Middle frontal gyrus (tissue), 1 donor: ENCODE measurements around the gene CLTB.

ENCODE experiments used
- DNase-seq: peaks from one replicate; pipeline ENCODE4 v3.0.0-alpha.2; 2015; ENCODE audit warnings: low spot score; ENCODE audit errors: extremely low spot score

The CLTB gene

DNA sequence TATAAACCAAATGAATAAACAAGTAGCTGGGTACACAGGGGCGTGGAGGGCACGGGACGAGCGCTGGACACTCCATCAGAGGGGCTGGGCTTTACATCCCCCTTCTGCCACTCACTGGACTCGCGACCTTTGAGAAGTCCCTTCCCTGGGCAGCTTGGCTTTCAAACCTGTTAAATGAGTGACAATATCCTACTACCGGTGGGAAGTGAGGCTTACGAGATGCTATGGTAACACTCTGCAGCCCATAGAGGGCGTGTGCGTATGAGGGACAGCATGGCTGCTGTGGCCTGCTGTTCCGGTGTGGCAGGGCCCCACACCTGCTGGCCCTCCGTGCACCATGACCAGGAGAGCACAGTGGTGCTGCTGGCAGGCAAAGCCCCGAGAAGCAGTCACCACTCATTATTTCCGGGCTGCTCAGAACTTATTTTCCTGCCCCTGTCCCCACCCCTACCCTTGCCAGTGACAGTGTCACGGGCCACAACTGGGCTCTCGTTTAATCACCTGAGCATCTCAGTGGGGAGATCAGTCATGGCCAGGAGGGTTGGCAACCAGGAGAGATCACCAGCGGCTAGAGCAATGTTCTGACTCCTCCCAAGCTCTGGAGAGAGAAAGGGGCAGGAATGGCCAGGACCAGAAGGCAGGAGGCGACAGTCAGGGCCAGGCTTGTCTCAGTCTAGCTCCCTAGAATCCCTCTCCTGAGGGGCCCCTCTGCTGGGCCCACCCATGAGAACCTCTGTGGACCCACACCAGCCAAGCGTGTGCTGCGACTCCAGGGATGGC, 10.5 kb downstream of the CLTB start:
- DNase-seq: no peak

DNA sequence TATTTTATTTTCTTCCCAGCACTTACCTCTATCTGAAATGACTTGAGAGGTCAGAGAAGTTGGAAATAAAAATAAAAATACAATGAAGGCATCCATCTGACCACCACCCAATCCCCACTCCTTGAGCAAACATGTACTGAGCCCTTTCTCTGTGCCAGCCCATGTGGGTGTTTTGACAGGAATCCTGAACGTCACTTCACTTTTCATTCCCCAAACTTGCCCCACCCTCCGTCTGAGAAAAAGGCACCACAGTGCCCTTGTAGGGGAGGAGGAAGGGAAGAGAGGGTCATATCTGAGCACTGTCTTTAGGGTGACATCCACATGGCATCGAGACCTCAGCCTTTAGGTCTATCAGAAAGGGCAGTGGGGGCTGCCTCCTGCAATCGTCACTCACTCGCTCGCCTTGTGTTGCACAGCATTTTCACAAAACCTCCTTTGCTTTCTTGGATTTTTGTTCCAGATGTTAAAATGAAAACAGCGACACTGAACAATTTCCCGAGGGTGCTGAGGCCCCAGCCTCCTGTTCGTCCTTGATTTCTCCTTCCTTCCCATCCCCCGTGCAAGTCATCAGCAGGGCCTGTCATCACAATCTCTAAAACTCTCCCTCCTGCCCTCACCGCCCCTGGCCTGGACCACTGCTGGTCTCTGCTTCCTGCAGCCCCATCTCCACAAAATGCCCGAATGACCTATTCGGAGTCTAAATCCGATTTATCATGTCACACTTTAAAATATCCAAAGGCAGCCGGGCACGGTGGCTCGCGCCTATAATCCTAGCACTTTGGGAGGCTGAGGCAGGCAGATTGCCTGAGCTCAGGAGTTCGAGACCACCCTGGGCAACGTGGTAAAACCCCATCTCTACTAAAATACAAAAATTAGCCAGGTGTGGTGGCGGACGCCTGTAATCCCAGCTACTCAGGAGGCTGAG, 14.8 kb downstream of the CLTB start:
- no peak for DNase-seq

DNA sequence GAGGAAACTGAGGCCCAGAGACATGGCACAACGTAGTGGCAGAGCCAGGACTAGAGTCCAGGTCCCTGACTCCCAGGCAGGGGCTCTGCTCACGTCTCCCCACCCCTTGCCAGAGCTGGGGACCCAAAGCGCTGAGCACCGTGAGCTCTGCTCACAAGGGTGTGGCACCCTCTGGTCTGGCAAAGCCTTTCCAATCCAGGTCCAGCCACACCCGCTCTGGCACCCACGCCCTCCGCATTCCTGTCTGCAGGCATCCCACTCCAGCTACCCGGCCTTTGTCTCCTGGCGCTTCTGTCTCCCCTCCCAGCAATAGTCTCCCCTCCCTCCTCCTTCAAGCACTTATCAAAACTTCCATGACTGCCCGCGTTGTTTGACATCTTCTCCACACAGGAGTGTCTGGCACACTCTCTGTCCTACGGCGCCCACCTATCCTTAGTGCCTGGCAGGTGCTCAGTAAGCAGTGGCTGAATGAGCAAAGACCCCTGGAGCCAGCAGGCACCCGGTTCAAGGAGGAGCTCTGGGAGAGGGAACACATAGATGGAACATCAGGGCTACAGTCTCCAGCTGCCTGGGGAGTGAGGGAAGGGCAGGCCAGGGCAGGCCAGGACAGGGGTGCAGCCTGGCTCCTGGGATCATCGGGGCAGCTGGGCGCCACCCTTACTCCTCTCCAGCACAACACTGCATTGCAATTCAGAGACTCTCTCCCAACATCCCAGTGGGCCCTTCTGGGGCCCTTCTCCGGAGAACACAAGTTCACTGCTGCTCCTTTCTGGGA, 15.8 kb downstream of the CLTB start:
- no peak for DNase-seq

DNA sequence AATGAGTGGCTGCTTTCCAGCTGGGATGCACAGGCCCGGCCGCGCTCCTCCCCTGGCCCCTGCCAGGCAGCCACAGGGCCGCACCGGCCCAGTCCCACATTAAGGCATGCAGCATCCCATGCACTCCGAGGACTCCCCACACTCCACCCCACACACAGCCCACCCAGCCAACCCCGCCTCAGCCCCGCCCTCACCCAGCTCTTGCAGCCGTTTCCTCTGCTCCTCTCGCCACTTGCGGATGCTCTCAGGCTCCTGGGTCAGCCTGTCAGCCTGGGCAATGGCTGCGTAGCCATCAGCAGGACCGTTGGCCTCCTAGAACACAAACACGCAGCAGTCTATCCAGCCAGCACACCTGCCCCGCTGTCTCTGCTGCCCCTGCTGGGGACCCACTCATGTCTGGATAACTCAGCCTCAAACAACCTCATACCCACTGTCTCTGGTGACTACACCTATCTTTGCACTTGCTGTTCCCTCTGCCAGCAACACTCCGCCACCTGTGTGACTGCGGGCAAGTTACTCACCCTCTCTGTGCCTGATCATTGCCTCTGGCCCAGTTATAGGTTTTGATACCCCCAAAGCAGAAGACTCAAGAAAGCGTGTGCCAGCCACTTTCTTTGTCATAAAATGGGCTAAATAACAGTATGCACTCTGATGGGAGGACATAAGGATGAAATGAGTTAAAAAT, 18.5 kb downstream of the CLTB start:
- DNase-seq: no peak

DNA sequence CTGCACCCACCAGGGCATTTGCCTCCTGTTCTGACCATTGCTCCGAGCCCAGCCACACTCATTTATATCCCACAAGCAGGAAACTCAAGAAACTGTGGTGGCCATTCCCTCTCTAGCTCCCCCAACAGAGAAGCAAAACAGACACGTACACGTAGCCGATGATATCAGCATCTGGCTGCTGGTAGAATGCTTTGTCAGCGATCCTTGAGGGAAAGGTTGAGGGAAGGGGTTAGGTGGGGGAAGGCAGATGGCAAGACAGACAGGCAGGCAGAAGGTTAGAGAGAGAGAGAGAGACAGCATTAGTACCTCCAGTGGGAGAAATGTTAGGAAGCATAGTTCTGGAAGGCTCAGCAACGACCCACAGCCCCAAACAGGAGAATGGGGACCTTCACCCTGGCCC, 20.0 kb downstream of the CLTB start:
- DNase-seq: no peak

DNA sequence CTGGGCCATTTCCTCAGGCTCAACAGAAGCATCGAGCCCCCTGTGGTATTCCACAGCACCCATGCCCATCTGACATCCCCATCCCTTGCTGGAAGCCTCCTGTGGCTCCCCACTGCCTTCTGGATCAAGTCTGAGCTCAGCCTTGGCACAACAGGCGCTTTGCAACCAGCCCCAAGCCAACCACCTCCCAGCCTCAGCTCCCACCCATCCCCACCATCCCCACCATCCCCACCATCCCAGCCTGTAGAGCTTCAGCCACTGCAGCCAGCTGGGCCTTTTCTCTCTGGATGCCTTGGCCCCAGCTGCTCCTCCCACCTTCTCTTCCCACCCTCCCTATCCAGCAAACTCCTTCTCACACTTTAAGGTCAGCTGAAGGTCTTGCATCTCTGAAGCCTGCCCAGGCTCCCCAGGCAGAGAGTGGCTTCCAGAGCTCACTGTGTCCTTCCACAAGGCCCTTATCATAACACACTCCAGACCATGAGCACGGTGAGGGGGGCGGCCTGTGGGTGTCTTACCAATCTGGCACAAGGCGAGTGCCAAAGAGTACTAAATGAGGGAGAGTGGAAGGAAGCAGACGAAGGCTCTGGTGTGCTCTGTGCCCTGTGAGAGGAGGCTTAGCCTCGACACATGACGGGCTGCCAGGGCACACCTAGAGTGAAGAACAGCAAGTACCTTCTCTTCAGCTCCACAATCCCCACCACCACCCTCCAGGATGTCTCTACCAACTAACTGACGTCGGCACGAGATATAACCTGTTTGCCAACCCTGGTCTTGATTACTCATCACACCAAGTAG, 21.3 kb downstream of the CLTB start:
- no peak for DNase-seq

DNA sequence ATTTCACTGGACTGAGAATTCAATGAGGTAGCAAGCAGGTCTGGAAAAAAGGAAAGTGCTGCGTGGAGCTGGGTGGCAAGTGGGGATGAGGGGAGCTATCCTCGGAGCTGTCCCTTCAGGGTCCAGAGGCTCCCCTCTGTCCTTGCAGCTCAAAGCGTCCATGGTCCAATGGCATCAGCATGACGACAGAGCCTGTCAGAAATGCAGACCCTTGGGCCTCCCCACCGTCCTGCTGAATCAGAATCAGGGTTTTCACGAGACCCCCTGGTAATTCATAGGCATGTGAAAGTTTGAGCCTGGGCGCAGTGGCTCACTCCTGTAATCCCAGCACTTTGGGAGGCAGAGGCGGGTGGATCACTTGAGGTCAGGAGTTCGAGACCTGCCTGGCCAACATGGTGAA, 22.2 kb downstream of the CLTB start:
- no peak for DNase-seq

DNA sequence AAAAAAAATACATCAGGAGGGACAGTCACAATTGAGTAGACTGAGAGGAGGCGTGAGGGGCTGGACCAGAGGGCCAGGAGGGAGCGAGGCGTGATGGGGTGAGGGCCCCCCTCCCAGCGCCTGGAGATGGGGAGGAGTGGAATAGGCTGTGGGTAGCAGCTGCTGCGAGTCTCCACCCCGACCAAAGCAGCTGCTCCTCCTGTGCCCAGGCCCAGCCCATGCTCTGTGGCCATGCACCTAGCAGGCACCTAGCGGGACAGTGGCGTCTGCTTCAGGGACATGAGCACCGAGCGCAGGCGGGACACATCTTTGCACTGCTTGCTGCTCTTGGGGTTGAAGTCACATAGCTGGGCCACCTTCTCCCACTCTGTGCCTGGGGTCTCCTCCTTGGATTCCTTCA, 23.8 kb downstream of the CLTB start:
- DNase-seq: no peak

DNA sequence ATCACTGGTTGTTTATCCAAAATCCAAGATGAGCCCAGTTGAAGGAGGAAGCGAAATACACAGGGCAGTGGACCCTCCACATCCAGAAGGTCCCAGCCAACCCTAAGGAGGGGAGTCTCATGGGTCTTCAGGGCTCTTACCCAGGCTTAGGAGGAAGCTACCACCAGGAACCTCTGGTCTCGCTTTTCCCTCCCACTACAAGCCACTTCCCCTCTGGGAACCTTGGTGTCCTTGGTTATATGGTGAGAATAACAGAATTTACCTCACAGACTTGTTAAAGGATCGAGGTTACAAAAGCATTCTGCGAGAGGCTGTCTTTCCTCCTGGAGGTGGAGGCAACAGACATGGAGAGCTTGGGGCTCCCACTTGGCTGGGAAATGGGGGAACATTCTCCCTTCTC, 24.3 kb downstream of the CLTB start:
- DNase-seq: no peak

DNA sequence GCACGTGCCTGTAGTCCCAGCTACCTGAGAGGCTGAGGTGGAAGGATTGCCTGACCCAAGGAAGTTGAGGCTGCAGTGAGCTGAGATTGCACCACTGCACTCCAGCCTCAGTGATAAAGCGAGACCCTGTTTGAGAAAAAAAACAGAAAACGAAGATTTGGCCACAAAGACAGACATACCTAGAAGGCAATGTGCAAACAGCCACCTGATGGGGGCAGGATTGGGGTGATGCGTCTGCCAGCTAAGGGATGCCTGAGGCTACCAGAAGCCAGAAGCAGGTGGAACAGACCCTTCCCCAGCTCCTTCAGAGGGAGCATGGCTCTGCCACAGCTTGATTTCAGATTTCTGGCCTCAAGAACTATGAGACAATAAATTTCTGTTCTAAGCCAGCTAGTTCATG, 24.9 kb downstream of the CLTB start:
- DNase-seq: no peak

DNA sequence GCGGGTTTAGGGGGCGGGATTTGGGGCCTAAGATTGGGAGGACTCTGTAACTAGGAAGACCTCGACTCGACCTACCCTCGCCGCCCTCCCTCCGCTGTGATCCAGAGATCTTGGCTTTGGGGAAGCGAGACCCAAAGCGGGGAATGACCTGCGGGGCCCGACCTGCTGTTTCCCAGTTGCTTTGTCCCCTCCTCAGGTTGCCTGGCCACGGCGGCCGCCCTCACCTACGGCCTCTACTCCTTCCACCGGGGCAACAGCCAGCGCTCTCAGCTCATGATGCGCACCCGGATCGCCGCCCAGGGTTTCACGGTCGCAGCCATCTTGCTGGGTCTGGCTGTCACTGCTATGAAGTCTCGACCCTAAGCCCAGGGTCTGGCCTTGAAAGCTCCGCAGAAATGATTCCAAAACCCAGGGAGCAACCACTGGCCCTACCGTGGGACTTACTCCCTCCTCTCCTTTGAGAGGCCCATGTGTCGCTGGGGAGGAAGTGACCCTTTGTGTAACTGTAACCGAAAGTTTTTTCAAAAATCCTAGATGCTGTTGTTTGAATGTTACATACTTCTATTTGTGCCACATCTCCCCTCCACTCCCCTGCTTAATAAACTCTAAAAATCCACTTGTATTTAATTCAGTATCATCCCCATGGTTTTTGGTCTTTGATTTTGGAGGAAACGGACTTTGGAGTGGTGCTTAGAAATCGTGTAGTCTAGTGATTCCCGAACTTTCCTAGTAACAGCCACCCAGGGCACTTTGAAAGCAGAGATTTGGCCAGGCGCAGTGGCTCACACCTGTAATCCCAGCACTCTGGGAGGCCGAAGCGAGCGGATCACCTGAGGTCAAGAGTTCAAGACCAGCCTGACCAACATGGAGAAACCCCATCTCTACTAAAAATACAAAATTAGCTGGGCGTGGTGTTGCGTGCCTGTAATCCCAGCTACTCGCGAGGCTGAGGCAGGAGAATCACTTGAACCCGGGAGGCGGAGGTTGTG, 26.9 kb downstream of the CLTB start:
- no peak for DNase-seq

DNA sequence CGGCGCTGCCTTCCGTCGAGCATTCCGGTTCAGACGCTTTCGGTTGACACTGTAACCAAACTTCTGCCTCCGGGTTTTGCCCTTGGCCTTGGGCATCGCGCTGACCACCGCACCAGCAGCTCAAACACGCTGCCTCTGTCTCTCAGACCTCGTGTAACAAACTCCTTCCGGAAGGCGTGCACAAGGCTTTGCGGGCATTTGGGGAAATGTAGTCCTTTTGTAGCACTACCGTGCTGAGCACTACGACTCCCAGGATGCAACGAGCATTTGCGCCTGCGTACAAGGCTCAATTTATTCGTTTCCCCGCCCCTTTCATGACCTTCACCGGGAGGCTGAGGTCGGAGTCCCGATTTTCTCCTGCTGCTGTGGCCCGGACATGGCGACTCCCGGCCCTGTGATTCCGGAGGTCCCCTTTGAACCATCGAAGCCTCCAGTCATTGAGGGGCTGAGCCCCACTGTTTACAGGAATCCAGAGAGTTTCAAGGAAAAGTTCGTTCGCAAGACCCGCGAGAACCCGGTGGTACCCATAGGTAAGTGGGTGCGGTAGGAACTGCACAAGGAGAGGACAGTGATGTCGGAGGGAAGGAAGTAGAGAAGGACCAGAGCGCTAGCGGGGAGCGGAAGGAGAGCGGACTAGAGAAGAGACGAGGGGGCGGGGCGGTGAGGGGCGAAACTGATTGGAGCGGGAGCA, 27.8 kb downstream of the CLTB start, which contains the start of the genes HIGD2A and NOP16:
TSS of gene HIGD2A (plus strand) at position 308 of the 691 bp plus-strand sequence. CDS start at position 377, 69 bp downstream.
TSS of gene NOP16 (minus strand) at position 155 of the 691 bp plus-strand sequence. CDS start at position 96, 59 bp downstream.
- peak; percentile 99 for DNase-seq

DNA sequence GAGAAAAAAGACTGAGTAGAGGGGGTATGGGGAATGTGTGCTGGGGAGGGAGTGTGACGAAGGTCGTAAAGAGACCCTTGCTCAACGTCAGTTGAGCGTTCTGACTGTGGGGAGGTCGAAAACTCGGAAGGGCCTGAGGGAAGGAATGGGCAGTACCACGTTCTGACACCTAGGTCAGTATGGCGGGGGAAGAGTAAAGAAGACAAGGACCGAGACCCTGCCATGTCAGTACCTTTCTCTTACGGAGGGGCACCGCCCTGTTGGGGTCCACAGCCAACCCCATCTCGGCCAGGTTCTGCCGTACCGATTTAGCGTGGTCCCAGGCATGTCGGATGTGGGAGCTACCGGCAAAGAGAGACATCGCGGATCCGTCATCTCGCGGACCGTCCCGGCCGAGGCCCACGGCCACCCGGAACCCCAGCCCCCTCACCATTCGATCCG, 28.3 kb downstream of the CLTB start:
- DNase-seq: no peak

DNA sequence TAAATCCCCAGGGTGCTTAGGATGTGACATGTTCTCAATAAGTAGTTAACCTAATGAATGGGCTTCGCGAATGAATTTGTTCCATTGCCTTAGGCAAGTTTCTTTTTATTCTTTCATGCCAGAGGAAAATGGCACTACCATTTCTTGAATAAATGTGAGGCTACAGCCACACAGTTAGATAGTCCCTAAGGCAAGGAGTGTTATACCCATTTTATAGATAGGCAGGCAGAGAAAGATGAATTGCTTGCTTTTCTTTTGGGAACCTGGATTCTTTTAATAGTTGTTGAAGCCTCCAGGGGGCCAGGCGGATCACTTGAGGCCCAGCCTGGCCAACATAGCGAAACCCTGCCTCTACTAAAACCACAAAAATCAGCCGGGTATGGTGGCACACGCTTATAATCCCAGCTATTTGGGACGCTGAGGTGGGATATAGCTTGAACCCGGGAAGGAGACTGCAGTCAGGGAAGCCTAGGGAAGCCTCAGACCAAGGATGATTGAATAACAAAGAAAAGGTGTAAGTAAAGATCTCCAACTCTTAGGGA, 28.9 kb downstream of the CLTB start:
- DNase-seq: no peak

DNA sequence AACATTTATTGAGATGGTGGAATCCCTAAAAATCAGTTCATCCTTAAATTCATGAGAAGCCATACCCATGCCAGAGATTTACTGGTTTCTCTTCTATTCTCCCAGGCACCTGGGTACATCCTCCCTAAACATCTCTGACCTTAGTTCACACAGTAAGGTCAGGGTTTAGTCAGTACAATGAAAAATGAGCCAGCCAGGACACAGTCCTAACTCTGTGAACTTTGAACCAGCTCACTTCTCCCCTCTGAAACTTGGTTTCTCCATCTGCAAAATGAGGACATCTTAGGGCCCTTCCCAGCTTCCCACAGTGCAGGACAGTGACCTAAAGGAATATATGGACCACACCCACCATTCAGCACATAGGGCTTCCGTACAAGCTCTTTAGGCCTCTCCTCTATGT, 29.8 kb downstream of the CLTB start:
- no peak for DNase-seq

DNA sequence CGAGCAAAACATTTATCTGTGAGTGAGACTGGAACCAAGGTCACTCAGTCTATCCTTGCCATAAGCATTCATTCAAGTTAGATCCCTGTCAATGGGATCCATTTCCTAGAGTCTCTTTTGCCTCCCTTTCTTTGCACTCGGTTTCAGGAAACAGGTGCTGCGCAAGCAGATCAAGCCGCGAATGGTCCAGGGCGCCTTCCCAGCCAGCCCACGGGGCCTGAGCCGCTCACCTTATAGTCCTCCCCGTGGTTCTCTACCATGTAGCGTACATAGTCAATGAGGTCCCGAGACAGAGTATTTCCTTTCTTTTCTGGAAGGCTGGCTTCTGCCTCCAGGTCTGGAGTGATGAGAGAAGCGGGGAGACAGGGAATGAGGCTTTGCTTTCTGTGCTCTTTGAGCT, 31.3 kb downstream of the CLTB start:
- no peak for DNase-seq

DNA sequence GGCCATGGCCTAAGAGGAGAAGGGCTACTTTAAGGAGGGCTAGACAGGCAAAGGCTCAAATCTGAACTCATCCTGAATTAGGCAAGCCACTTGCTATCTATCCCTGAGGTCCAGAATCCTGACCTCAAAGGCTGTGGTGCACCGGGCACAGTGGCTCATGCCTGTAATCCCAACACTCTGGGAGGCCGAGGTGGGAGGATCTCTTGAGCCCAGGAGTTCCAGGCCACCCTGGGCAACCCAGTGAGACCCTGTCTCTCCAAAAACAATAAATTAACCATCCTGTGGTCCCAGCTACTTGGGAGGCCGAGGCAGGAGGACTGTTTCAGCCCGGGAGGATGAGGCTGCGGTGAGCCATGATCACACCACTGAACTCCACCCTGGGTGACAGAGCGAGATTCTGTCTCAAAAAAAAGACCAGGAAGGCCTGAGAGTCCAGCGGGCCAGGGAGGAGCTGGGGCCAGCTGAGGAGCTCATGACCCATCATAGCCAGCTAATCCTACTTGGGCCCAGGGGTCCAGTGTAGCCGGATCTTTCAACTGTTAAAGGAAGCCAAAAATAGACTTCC, 31.9 kb downstream of the CLTB start:
- DNase-seq: no peak

DNA sequence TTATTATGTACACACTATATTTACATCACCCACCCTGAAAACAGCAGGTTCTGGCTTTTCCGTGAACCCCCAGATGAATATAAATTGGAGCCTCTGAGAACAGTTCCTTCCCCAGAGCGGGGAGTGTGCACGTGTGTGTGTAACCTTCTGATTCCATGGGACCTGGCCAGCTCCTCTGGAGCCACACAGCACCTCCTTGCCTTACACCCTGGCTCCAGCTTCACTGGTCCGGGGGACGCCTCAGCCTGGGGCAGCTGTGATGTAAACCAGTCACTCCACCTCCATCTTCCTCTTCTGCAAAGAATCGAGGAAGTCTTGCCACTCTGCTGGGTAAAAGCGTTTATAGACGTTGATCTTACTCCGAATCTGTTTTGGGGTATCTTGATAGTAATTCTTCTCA, 32.4 kb downstream of the CLTB start:
- no peak for DNase-seq
